H1 (cell line): ENCODE measurements around the gene RANBP3L. TPM values are rescaled to one million over a fixed set of nuclear protein-coding genes. Genes with fewer than 3 reads are reported as not detected.

Experiments used
- CTCF ChIA-PET: fragments of 300-600 bp; sonication (Branson Sonifier 250); formaldehyde crosslinking; loops from one replicate; lab custom pipeline; 2021; ENCODE audit not compliant: partially characterized antibody; lab: Charles Lee
- POLR2A ChIA-PET: fragments of 300-600 bp; sonication (Branson Sonifier 250); formaldehyde crosslinking; loops from one replicate; lab custom pipeline; 2021; ENCODE audit warnings: inconsistent platforms; ENCODE audit not compliant: partially characterized antibody; lab: Charles Lee
- DNase-seq, 2 experiments: peaks; one replicate each; pipeline versions ENCODE4 v3.0.0 to v3.0.0-alpha.2; 2010 to 2022; ENCODE audit warnings: low spot score in 2 of 2, low read depth in 1 of 2, mixed read lengths in 1 of 2
- FAIRE-seq: peaks from 2 replicates; lab custom pipeline; 2011; peaks lifted over from hg19 to GRCh38; lab: Jason Lieb, UNC
- H2AFZ ChIP-seq: 2 replicates; pipeline ENCODE4 v1.8.1; 2012; ENCODE audit warnings: low read length, inconsistent platforms
- H2AK5ac ChIP-seq: 2 replicates; pipeline ENCODE4 v1.6.1; 2013; ENCODE audit warnings: low read depth, low read length
- H2BK120ac ChIP-seq: replicated peaks from 2 replicates; pipeline ENCODE3; 2013; ENCODE audit warnings: low read depth, low read length, inconsistent platforms
- H2BK12ac ChIP-seq: 2 replicates; pipeline ENCODE4 v1.6.1; 2013; ENCODE audit warnings: low read depth, low read length
- H2BK15ac ChIP-seq: 2 replicates; pipeline ENCODE4 v1.6.1; 2013; ENCODE audit warnings: low read length
- H2BK20ac ChIP-seq: 2 replicates; pipeline ENCODE4 v1.6.1; 2013; ENCODE audit warnings: low read length
- H2BK5ac ChIP-seq: 2 replicates; pipeline ENCODE4 v1.6.1; 2013; ENCODE audit warnings: low read depth, low read length
- H3K14ac ChIP-seq: 2 replicates; pipeline ENCODE4 v1.6.1; 2013; ENCODE audit warnings: inconsistent platforms; ENCODE audit not compliant: insufficient read length
- H3K18ac ChIP-seq: 2 replicates; pipeline ENCODE4 v1.6.1; 2013; ENCODE audit warnings: low read length; ENCODE audit errors: extremely low read depth
- H3K23ac ChIP-seq: 2 replicates; pipeline ENCODE4 v1.6.1; 2013; ENCODE audit warnings: inconsistent platforms; ENCODE audit not compliant: insufficient read length
- H3K23me2 ChIP-seq: 2 replicates; pipeline ENCODE4 v1.6.1; 2013; ENCODE audit warnings: low read depth, low read length
- H3K27ac ChIP-seq: 2 replicates; pipeline ENCODE4 v1.6.1; 2011; ENCODE audit warnings: low read depth, low read length, inconsistent platforms
- H3K27me3 ChIP-seq, 4 experiments: replicated peaks in 1 of 4; 1 replicate in 1 of 4; 2 replicates in 3 of 4; pipeline versions ENCODE4 v1.6.1 to v1.8.1; 2011 to 2013; ENCODE audit warnings: low read length in 3 of 4, mild to moderate bottlenecking in 3 of 4, inconsistent platforms in 2 of 4, mixed read lengths in 2 of 4, moderate library complexity in 1 of 4; ENCODE audit not compliant: control insufficient read depth in 3 of 4, insufficient read depth in 3 of 4; ENCODE audit errors: extremely low read depth in 1 of 4
- H3K36me3 ChIP-seq, 4 experiments: 2 replicates each; pipeline versions ENCODE4 v1.6.1 to v1.8.1; 2011 to 2013; ENCODE audit warnings: mild to moderate bottlenecking in 4 of 4, low read length in 3 of 4, moderate library complexity in 2 of 4, control low read depth in 1 of 4, inconsistent platforms in 1 of 4; ENCODE audit not compliant: insufficient read depth in 4 of 4, control insufficient read depth in 2 of 4
- H3K4ac ChIP-seq: replicated peaks from 2 replicates; pipeline ENCODE3; 2013; ENCODE audit warnings: low read length, low read depth, mixed read lengths, inconsistent platforms; ENCODE audit not compliant: insufficient read length
- H3K4me1 ChIP-seq, 4 experiments: replicated peaks in 1 of 4; 1 replicate in 1 of 4; 2 replicates in 3 of 4; pipeline versions ENCODE4 v1.6.1 to v1.8.1; 2011 to 2013; ENCODE audit warnings: low read length in 3 of 4, inconsistent platforms in 2 of 4, mixed read lengths in 1 of 4; ENCODE audit not compliant: insufficient read depth in 4 of 4, control insufficient read depth in 3 of 4
- H3K4me2 ChIP-seq, 2 experiments: 2 replicates each; pipeline versions ENCODE4 v1.6.1 to v1.8.1; 2011 to 2013; ENCODE audit warnings: low read depth in 2 of 2, low read length in 2 of 2, control low read depth in 1 of 2, inconsistent platforms in 1 of 2, mild to moderate bottlenecking in 1 of 2; ENCODE audit not compliant: insufficient read depth in 1 of 2
- H3K4me3 ChIP-seq, 4 experiments: fragments of 200-600, 300-600 bp in 1 of 4; sonication (generic), shearing (Covaris generic), sonication (Bioruptor Twin) in 1 of 4; 2 replicates each; pipeline versions ENCODE4 v1.5.1 to v1.8.1; 2011 to 2016; ENCODE audit warnings: low read length in 4 of 4, low read depth in 3 of 4, control low read depth in 2 of 4, inconsistent platforms in 2 of 4, mild to moderate bottlenecking in 2 of 4, mixed read lengths in 1 of 4, moderate library complexity in 1 of 4; ENCODE audit not compliant: insufficient read depth in 2 of 4; ENCODE audit errors: extremely low read depth in 1 of 4
- H3K56ac ChIP-seq: replicated peaks from 2 replicates; pipeline ENCODE3; 2013; ENCODE audit warnings: low read depth, mild to moderate bottlenecking, mixed read lengths, low read length, inconsistent platforms; ENCODE audit not compliant: insufficient read length
- H3K79me1 ChIP-seq: 2 replicates; pipeline ENCODE4 v1.6.1; 2013; ENCODE audit warnings: low read depth, low read length, control low read depth
- H3K79me2 ChIP-seq, 2 experiments: 2 replicates each; pipeline versions ENCODE4 v1.6.1 to v1.8.1; 2012 to 2013; ENCODE audit warnings: low read length in 2 of 2, mild to moderate bottlenecking in 2 of 2, inconsistent platforms in 1 of 2; ENCODE audit not compliant: insufficient read depth in 2 of 2, control insufficient read depth in 1 of 2
- H3K9ac ChIP-seq, 4 experiments: replicated peaks in 1 of 4; 1 replicate in 1 of 4; 2 replicates in 3 of 4; pipeline versions ENCODE4 v1.6.1 to v1.8.1; 2011 to 2013; ENCODE audit warnings: low read depth in 3 of 4, low read length in 3 of 4, control low read depth in 2 of 4, mild to moderate bottlenecking in 2 of 4, moderate library complexity in 2 of 4, inconsistent platforms in 1 of 4; ENCODE audit errors: extremely low read depth in 1 of 4
- H3K9me3 ChIP-seq, 2 experiments: 2 replicates each; pipeline versions ENCODE4 v1.6.1 to v1.8.1; 2012 to 2013; ENCODE audit warnings: mild to moderate bottlenecking in 2 of 2, moderate library complexity in 2 of 2, control low read depth in 1 of 2, inconsistent platforms in 1 of 2, low read depth in 1 of 2, low read length in 1 of 2, mixed read lengths in 1 of 2; ENCODE audit not compliant: insufficient read depth in 2 of 2
- H4K20me1 ChIP-seq, 2 experiments: replicated peaks in 1 of 2; 2 replicates each; pipeline versions ENCODE3 to v1.8.1; 2011 to 2013; ENCODE audit warnings: inconsistent platforms in 2 of 2, low read length in 2 of 2, mild to moderate bottlenecking in 1 of 2; ENCODE audit not compliant: insufficient read depth in 2 of 2, control insufficient read depth in 1 of 2
- H4K5ac ChIP-seq: 2 replicates; pipeline ENCODE4 v1.6.1; 2013; ENCODE audit warnings: low read length, low read depth, mixed read lengths, inconsistent platforms; ENCODE audit not compliant: insufficient read length
- H4K8ac ChIP-seq: 2 replicates; pipeline ENCODE4 v1.8.0; 2013; ENCODE audit warnings: mild to moderate bottlenecking, moderate library complexity, low read length, inconsistent platforms; ENCODE audit not compliant: insufficient read depth; ENCODE audit errors: extremely low read depth
- H4K91ac ChIP-seq: replicated peaks from 2 replicates; pipeline ENCODE3; 2013; ENCODE audit warnings: low read length, mixed read lengths, inconsistent platforms; ENCODE audit not compliant: insufficient read length
- WGBS, 2 experiments: shearing (Covaris generic) in 1 of 2; methylation state at CpG; one replicate each; pipeline versions ENCODE4 v1.1.6 to v1.1.7; 2013 to 2015; ENCODE audit warnings: low lambda C conversion rate in 2 of 2, mixed read lengths in 2 of 2, inconsistent platforms in 1 of 2, low coverage in 1 of 2, missing lambda C conversion rate in 1 of 2; ENCODE audit not compliant: insufficient replicate concordance in 2 of 2, insufficient coverage in 1 of 2, insufficient read length in 1 of 2; ENCODE audit errors: extremely low coverage in 1 of 2, missing lambda C conversion rate in 1 of 2; 5-methylcytosine and 5-hydroxymethylcytosine counted together
- polyA plus RNA-seq, 7 experiments: library from polyadenylated mRNA; depleted of rRNA in 3 of 7; stranded (reverse) in 5 of 7; unstranded in 2 of 7; fragments of >200 nt in 5 of 7; fragments of 200-250 nt in 2 of 7; gene quantifications; 1 replicate in 5 of 7; 2 replicates in 1 of 7; 4 replicates in 1 of 7; pipeline versions ENCODE4 v1.2.1 to v1.2.3, GENCODE V29; 2011 to 2013; ENCODE audit warnings: missing spikeins in 2 of 7, mixed read lengths in 2 of 7
- total RNA-seq: library from RNA; stranded (reverse); fragmentation: NEBNext Ultra II Directional; extraction: Animal tissue kit (Norgen Biotek cat#: 25700); gene quantifications from 2 replicates; pipeline ENCODE4 v1.2.1, GENCODE V29; 2021
- TF ChIP-seq, protein P1 (sequence below), 3 experiments: IDR thresholded peaks; 1 replicate in 2 of 3; 2 replicates in 1 of 3; pipeline versions ENCODE4 v1.5.1 to v1.6.1; 2011; ENCODE audit warnings: low read length in 3 of 3, mild to moderate bottlenecking in 3 of 3, inconsistent platforms in 2 of 3, low read depth in 1 of 3, moderate library complexity in 1 of 3; ENCODE audit not compliant: insufficient read depth in 1 of 3; ENCODE audit errors: control extremely low read depth in 1 of 3

RANBP3L gene
- total and polyA plus RNA-seq, 2 of the 8 experiments (the other 6 are each of a cell fraction or from before 2014, with no cell fraction given) = not detected

- ChIA-PET POLR2A (interaction anchor here (1.7 kb wide), 1 partner anchor 10 kb away, joined by 5 read pairs; no protein-coding TSS in a partner anchor), CTCF (interaction anchor here (0.8 to 3.2 kb wide), 4 partner anchors 11 to 444 kb away, joined by 5 to 16 read pairs (median 8); partner anchors contain the start of gene NADK2)
- TF ChIP-seq, protein P1, sequence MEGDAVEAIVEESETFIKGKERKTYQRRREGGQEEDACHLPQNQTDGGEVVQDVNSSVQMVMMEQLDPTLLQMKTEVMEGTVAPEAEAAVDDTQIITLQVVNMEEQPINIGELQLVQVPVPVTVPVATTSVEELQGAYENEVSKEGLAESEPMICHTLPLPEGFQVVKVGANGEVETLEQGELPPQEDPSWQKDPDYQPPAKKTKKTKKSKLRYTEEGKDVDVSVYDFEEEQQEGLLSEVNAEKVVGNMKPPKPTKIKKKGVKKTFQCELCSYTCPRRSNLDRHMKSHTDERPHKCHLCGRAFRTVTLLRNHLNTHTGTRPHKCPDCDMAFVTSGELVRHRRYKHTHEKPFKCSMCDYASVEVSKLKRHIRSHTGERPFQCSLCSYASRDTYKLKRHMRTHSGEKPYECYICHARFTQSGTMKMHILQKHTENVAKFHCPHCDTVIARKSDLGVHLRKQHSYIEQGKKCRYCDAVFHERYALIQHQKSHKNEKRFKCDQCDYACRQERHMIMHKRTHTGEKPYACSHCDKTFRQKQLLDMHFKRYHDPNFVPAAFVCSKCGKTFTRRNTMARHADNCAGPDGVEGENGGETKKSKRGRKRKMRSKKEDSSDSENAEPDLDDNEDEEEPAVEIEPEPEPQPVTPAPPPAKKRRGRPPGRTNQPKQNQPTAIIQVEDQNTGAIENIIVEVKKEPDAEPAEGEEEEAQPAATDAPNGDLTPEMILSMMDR (IDR thresholded peaks at IDR 0.05; ENCODE audit: control extremely low read depth in 1 of 3, insufficient read depth in 1 of 3, low read depth in 1 of 3, low read length in 3 of 3) = no peak
- H2AK5ac ChIP-seq = no peak overlapping the region
- no peak overlapping the region for H3K4me2 ChIP-seq
- no peak overlapping the region for H3K9ac ChIP-seq
- no peak overlapping the region for H3K27ac ChIP-seq
- H3K36me3 ChIP-seq = no peaks in the 10 kb centered on the region
- no peak overlapping the region for H3K4me3 ChIP-seq
- no peaks in the 10 kb centered on the region for H3K79me1 ChIP-seq
- H3K9me3 ChIP-seq = no peaks in the 10 kb centered on the region
- no peak overlapping the region for H2BK5ac ChIP-seq
- peaks cover 0 to 1% (median 0%) of the 10 kb centered on the region in 4 experiments; a peak in 1 of 7 replicates for H3K27me3 ChIP-seq
- no peak overlapping the region for H3K4ac ChIP-seq
- H2BK15ac ChIP-seq = no peak overlapping the region
- DNase-seq (no peak), FAIRE-seq (no peak)
- H2BK20ac ChIP-seq = no peak overlapping the region
- H3K4me1 ChIP-seq = no peaks in the 10 kb centered on the region
- H4K5ac ChIP-seq = no peak overlapping the region
- H3K14ac ChIP-seq = no peak overlapping the region
- H3K79me2 ChIP-seq = no peaks in the 10 kb centered on the region
- no peak overlapping the region for H3K56ac ChIP-seq
- no peak overlapping the region for H3K18ac ChIP-seq
- no peaks in the 10 kb centered on the region for H4K20me1 ChIP-seq
- no peaks in the 10 kb centered on the region for H3K23me2 ChIP-seq
- no peak overlapping the region for H2AFZ ChIP-seq
- H4K8ac ChIP-seq = no peak overlapping the region
- 95% methylated on average over 3 of the region's 3 CpGs; no CpG with 5 or more reads in 1 of the 2 experiments for WGBS, 2 experiments
- H2BK12ac ChIP-seq = no peak overlapping the region
- H3K23ac ChIP-seq = no peak overlapping the region
- no peak overlapping the region for H2BK120ac ChIP-seq
- H4K91ac ChIP-seq = no peak overlapping the region
These were observed 48.9 kb downstream of the RANBP3L start for GRCh38 chr5:36252722-36253365.
